Measurements from ENCODE around the gene ATP8A1. TPM values are rescaled to one million over a fixed set of nuclear protein-coding genes. Genes with fewer than 3 reads are reported as not detected.

ATP8A1 gene
- total and polyA plus RNA-seq, 4 donors: 0.65 to 15.9 (median 5.9) TPM

DNA sequence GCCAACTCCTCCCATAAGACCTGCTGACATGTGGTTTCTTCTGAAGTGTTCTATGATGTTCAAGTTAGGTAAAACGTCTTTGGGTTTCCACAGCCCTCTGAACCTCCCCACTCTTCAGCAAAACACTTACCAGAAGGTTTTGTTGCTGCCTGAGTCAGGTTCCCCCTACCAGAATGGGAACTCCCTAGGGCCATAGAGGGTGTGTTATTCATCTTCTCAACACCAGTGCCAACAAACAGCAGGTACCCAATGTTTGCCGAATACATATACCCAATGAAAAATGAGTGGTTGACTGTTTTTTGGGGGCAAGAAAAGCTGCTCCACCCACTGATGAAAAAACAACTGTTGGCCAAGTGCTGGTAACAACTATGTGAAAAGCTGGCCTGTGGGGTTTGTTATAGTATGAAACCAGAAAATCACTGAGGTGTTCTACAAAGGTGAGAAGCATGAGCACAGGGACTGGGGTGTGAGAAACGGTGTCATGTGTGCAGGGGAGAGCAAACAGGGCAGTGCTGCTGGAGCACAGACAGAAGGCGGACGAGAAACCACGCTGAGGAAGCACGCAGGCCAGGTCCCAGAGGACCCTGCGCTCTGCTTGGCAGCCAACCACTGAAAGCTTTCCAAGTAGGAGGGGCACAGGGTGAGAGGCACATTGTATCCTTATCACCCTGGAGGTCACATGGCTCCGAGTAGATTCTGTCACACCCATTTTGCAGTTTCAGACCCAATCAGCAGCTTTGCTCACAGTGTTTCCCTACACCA, 28.8 kb downstream of the ATP8A1 start (continued):
- TF ChIP-seq HNF4A (conservative IDR thresholded peaks at IDR 0.05): no peak
- no peak for TF ChIP-seq FOXA1 (IDR thresholded peaks at IDR 0.05)
- TF ChIP-seq FOXA2 (IDR thresholded peaks at IDR 0.05): no peak
- no peak for TF ChIP-seq TAF1 (conservative IDR thresholded peaks at IDR 0.05)
- TF ChIP-seq, protein P1, sequence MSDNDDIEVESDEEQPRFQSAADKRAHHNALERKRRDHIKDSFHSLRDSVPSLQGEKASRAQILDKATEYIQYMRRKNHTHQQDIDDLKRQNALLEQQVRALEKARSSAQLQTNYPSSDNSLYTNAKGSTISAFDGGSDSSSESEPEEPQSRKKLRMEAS (IDR thresholded peaks at IDR 0.05): no peak
- TF ChIP-seq GABPA (IDR thresholded peaks at IDR 0.05 in 1 of 2, conservative IDR thresholded peaks at IDR 0.05 in 1 of 2): no peak
- TF ChIP-seq, protein P2, sequence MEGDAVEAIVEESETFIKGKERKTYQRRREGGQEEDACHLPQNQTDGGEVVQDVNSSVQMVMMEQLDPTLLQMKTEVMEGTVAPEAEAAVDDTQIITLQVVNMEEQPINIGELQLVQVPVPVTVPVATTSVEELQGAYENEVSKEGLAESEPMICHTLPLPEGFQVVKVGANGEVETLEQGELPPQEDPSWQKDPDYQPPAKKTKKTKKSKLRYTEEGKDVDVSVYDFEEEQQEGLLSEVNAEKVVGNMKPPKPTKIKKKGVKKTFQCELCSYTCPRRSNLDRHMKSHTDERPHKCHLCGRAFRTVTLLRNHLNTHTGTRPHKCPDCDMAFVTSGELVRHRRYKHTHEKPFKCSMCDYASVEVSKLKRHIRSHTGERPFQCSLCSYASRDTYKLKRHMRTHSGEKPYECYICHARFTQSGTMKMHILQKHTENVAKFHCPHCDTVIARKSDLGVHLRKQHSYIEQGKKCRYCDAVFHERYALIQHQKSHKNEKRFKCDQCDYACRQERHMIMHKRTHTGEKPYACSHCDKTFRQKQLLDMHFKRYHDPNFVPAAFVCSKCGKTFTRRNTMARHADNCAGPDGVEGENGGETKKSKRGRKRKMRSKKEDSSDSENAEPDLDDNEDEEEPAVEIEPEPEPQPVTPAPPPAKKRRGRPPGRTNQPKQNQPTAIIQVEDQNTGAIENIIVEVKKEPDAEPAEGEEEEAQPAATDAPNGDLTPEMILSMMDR (IDR thresholded peaks at IDR 0.05; ENCODE audit: low read depth, low read length, missing input control): no peak

DNA sequence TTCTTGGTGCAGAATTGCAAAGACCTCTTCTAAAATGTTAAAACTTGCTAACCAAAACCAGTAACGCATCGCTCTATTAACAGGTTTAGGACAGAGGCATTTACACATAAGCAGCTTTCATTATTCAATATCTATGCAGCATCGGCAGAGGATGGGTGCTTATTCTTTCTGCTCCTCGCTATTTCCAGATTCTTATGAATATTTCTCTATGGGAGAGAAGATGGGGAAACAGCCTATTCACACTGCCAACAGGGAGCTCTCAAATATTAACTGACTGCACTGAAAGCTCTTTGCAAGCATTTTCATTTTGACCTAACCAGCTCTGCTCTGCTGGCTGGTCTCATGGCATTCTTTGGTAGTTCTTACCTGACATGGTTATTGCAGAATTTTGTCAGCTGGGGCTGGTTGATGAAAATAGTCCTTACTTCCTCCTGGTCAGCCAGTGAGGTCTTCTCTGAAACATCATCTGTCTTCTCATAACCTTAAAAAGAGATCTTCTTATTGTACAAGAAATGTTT, 30.2 kb downstream of the ATP8A1 start:
- H3K9me3 ChIP-seq (ENCODE audit: control insufficient read depth in 4 of 4, low read length in 3 of 4): no peaks in the 10 kb centered on the region
- no peak overlapping the region for H3K4me3 ChIP-seq (ENCODE audit: low read depth in 1 of 3, low read length in 3 of 3)
- 85% methylated on average over 4 of the region's 4 CpGs for WGBS
- TF ChIP-seq, protein P2 (IDR thresholded peaks at IDR 0.05; ENCODE audit: low read depth, low read length, missing input control): no peak
- TF ChIP-seq TAF1 (conservative IDR thresholded peaks at IDR 0.05) (no peak), RXRA (IDR thresholded peaks at IDR 0.05) (no peak), FOXA1 (IDR thresholded peaks at IDR 0.05) (no peak), HNF4A (conservative IDR thresholded peaks at IDR 0.05) (no peak), JUND (IDR thresholded peaks at IDR 0.05) (no peak), HNF4G (IDR thresholded peaks at IDR 0.05) (no peak), NR2F2 (IDR thresholded peaks at IDR 0.05) (no peak), REST (IDR thresholded peaks at IDR 0.05) (no peak), SP1 (IDR thresholded peaks at IDR 0.05) (no peak), GABPA (IDR thresholded peaks at IDR 0.05 in 1 of 2, conservative IDR thresholded peaks at IDR 0.05 in 1 of 2) (no peak), RAD21 (IDR thresholded peaks at IDR 0.05) (no peak), FOXA2 (IDR thresholded peaks at IDR 0.05) (no peak), YY1 (IDR thresholded peaks at IDR 0.05) (no peak), EGR1 (IDR thresholded peaks at IDR 0.05; ENCODE audit: low read depth in 2 of 2) (no peak)
- TF ChIP-seq, protein P3, sequence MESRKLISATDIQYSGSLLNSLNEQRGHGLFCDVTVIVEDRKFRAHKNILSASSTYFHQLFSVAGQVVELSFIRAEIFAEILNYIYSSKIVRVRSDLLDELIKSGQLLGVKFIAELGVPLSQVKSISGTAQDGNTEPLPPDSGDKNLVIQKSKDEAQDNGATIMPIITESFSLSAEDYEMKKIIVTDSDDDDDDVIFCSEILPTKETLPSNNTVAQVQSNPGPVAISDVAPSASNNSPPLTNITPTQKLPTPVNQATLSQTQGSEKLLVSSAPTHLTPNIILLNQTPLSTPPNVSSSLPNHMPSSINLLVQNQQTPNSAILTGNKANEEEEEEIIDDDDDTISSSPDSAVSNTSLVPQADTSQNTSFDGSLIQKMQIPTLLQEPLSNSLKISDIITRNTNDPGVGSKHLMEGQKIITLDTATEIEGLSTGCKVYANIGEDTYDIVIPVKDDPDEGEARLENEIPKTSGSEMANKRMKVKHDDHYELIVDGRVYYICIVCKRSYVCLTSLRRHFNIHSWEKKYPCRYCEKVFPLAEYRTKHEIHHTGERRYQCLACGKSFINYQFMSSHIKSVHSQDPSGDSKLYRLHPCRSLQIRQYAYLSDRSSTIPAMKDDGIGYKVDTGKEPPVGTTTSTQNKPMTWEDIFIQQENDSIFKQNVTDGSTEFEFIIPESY (IDR thresholded peaks at IDR 0.05): no peak
- TF ChIP-seq, protein P1 (IDR thresholded peaks at IDR 0.05): no peak
- TF ChIP-seq, protein P4, sequence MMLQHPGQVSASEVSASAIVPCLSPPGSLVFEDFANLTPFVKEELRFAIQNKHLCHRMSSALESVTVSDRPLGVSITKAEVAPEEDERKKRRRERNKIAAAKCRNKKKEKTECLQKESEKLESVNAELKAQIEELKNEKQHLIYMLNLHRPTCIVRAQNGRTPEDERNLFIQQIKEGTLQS (IDR thresholded peaks at IDR 0.05): no peak
- no peaks in the 10 kb centered on the region for H3K4me1 ChIP-seq (ENCODE audit: control insufficient read depth in 4 of 4, insufficient read depth in 4 of 4, low read length in 3 of 4)
- H3K27me3 ChIP-seq (ENCODE audit: control insufficient read depth in 4 of 4, insufficient read depth in 4 of 4, low read length in 3 of 4): no peaks in the 10 kb centered on the region
- no peak for DNase-seq (ENCODE audit: low spot score)
- H3K9ac ChIP-seq (ENCODE audit: low read depth in 1 of 2, low read length in 2 of 2): no peak overlapping the region
- H3K27ac ChIP-seq (ENCODE audit: low read depth in 1 of 2, low read length in 2 of 2): no peak overlapping the region
- H3K36me3 ChIP-seq (ENCODE audit: control insufficient read depth in 4 of 4, insufficient read depth in 3 of 4, low read depth in 1 of 4, low read length in 3 of 4): no peaks in the 10 kb centered on the region
